Measurements from ENCODE around the gene KLC3. TPM values are rescaled to one million over a fixed set of nuclear protein-coding genes. Genes with fewer than 3 reads are reported as not detected.

Gene KLC3
- total RNA-seq, 1 donor: 0.72 TPM

GRCh38 chr19:45339629-45340028 is 921 bp upstream of the KLC3 start:
- H3K36me3 ChIP-seq (ENCODE audit: insufficient read depth, low read length): no peaks in the 10 kb centered on the region
- peaks cover 5% of the 10 kb centered on the region for H3K4me1 ChIP-seq (ENCODE audit: insufficient read depth, low read length)
- DNase-seq (ENCODE audit: insufficient read length, low spot score, missing footprints): peak; percentile 58
- no peaks in the 10 kb centered on the region for H3K79me2 ChIP-seq (ENCODE audit: insufficient read depth, low read length)
- H2AFZ ChIP-seq (ENCODE audit: low read length): no peak overlapping the region
- no peak for TF ChIP-seq CTCF (IDR thresholded peaks at IDR 0.05; ENCODE audit: extremely low read depth, low read depth, low read length)
- H4K20me1 ChIP-seq (ENCODE audit: insufficient read depth, low read length): no peaks in the 10 kb centered on the region
- peaks cover 15% of the 10 kb centered on the region for H3K27me3 ChIP-seq (ENCODE audit: insufficient read depth, low read length)
- H3K4me2 ChIP-seq (ENCODE audit: insufficient read depth, low read length): no peak overlapping the region
- H3K27ac ChIP-seq (ENCODE audit: low read depth, low read length): no peak overlapping the region
- H3K4me3 ChIP-seq (ENCODE audit: insufficient read depth, low read length): no peak overlapping the region
- H3K9me3 ChIP-seq (ENCODE audit: low read depth, low read length): no peaks in the 10 kb centered on the region

GRCh38 chr19:45340899-45341453 is 426 bp downstream of the KLC3 start:
- Histone ChIP-seq H3K27ac (ENCODE audit: low read depth, low read length) (no peak overlapping the region), H3K4me2 (ENCODE audit: insufficient read depth, low read length) (peak overlapping the region; percentile 30), H3K36me3 (ENCODE audit: insufficient read depth, low read length) (no peaks in the 10 kb centered on the region), H3K27me3 (ENCODE audit: insufficient read depth, low read length) (peaks cover 15% of the 10 kb centered on the region), H4K20me1 (ENCODE audit: insufficient read depth, low read length) (no peaks in the 10 kb centered on the region), H3K4me3 (ENCODE audit: insufficient read depth, low read length) (peak overlapping the region; percentile 42), H3K4me1 (ENCODE audit: insufficient read depth, low read length) (peaks cover 5% of the 10 kb centered on the region), H3K9me3 (ENCODE audit: low read depth, low read length) (no peaks in the 10 kb centered on the region), H3K79me2 (ENCODE audit: insufficient read depth, low read length) (no peaks in the 10 kb centered on the region), H2AFZ (ENCODE audit: low read length) (no peak overlapping the region)
- TF ChIP-seq CTCF (IDR thresholded peaks at IDR 0.05; ENCODE audit: extremely low read depth, low read depth, low read length): no peak
- DNase-seq (ENCODE audit: insufficient read length, low spot score, missing footprints): peak; percentile 86

DNA sequence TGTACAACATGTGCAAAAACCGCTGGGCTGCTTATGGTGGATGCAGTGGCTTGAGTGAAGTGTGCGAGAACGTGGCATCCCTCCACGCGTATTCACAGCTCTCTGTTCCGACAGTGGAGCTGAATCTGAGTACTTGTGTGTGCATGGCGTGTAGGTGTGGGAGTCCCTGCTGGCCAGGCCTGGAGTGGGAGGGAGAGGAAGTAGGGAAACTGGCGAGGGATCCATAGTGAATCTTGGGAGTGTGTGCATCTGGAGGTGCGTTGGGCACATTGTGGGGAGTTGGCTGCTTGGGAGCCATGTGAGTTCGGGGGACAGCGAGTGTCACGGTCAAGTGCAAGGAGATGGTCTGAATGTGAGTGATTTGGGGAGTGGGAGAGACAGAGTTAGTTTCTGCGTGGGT is 2.4 kb downstream of the KLC3 start:
- no peak for TF ChIP-seq CTCF (IDR thresholded peaks at IDR 0.05; ENCODE audit: extremely low read depth, low read depth, low read length)
- DNase-seq (ENCODE audit: insufficient read length, low spot score, missing footprints): peak; percentile 81
- H4K20me1 ChIP-seq (ENCODE audit: insufficient read depth, low read length): no peaks in the 10 kb centered on the region
- H3K4me2 ChIP-seq (ENCODE audit: insufficient read depth, low read length): no peak overlapping the region
- H3K4me1 ChIP-seq (ENCODE audit: insufficient read depth, low read length): peaks cover 5% of the 10 kb centered on the region
- peaks cover 15% of the 10 kb centered on the region for H3K27me3 ChIP-seq (ENCODE audit: insufficient read depth, low read length)
- H3K4me3 ChIP-seq (ENCODE audit: insufficient read depth, low read length): no peak overlapping the region
- no peak overlapping the region for H3K27ac ChIP-seq (ENCODE audit: low read depth, low read length)
- H3K36me3 ChIP-seq (ENCODE audit: insufficient read depth, low read length): no peaks in the 10 kb centered on the region
- no peaks in the 10 kb centered on the region for H3K9me3 ChIP-seq (ENCODE audit: low read depth, low read length)
- H3K79me2 ChIP-seq (ENCODE audit: insufficient read depth, low read length): no peaks in the 10 kb centered on the region
- H2AFZ ChIP-seq (ENCODE audit: low read length): no peak overlapping the region

DNA sequence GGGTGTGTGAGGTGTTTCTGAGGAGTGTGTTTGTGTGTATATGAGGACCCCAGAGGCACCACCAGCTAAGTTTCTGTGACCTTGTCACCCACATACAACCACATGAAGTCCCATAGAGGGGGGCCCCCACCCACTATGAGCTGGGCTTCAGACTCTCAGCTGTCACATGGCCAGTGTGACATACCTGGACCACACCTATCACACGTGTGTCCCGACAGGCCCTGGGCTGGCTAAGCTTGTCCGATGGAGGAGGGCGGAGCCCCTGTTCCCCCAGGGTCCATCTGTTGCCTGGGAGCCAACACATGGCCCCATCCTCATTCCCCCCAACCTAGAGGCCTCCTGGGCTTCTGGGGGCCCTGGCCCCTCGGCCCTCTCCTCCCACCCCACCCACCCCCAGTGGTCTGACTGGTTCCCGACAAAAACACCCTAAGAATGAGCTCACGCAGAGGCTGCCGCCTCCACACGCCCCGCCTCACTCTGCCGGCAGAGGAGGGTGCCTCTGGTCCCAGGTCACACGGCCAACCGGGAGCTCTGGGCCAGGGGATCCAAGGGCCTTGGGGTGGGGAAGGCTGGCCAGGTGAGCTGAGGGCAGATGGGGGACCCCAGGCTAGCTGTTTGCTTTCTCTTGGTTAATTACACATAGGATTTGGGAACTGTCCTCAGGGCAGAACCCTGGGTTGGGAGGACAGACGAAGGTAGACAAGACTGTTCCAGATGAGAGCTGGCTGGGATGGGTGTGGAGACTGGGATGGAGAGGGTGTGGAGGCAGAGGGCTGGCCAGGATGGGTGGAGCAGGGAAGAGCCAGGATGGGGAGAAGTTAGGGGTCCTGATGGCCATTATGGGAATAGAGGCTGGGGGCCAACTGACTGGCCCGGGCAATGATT is 4.3 kb downstream of the KLC3 start:
- Histone ChIP-seq H3K9me3 (ENCODE audit: low read depth, low read length) (no peaks in the 10 kb centered on the region), H3K79me2 (ENCODE audit: insufficient read depth, low read length) (no peaks in the 10 kb centered on the region), H3K36me3 (ENCODE audit: insufficient read depth, low read length) (no peaks in the 10 kb centered on the region), H2AFZ (ENCODE audit: low read length) (no peak overlapping the region), H3K4me1 (ENCODE audit: insufficient read depth, low read length) (no peaks in the 10 kb centered on the region), H3K4me2 (ENCODE audit: insufficient read depth, low read length) (no peak overlapping the region), H4K20me1 (ENCODE audit: insufficient read depth, low read length) (peaks cover 6% of the 10 kb centered on the region), H3K27me3 (ENCODE audit: insufficient read depth, low read length) (peaks cover 15% of the 10 kb centered on the region), H3K4me3 (ENCODE audit: insufficient read depth, low read length) (no peak overlapping the region), H3K27ac (ENCODE audit: low read depth, low read length) (no peak overlapping the region)
- no peak for TF ChIP-seq CTCF (IDR thresholded peaks at IDR 0.05; ENCODE audit: extremely low read depth, low read depth, low read length)
- peak; percentile 74 for DNase-seq (ENCODE audit: insufficient read length, low spot score, missing footprints)
